ENCODE results near the gene ITPKC. TPM values are rescaled to one million over a fixed set of nuclear protein-coding genes. Genes with fewer than 3 reads are reported as not detected.

The ITPKC gene
- polyA plus RNA-seq, 3 donors: 2.7 to 5.7 (median 2.9) TPM

DNA sequence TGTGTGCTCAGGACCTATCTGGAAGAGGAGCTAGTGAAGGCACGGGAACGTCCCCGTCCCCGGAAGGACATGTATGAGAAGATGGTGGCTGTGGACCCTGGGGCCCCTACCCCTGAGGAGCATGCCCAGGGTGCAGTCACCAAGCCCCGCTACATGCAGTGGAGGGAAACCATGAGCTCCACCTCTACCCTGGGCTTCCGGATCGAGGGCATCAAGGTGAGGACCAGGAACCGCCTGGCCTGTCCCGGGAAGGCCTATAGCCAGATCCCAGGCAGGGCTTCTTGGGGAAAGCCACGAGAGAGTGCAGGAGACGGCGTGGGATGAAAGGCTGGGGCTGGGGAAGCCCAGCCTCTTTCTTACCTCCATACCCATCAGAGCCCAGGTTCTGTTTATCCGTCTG, 16.2 kb downstream of the ITPKC start:
- H2AFZ ChIP-seq (ENCODE audit: insufficient read depth, low read depth, low read length, poor library complexity, severe bottlenecking): no peak overlapping the region
- H3K4me1 ChIP-seq (ENCODE audit: control insufficient read depth in 1 of 2, insufficient read depth in 2 of 2, low read length in 2 of 2): no peaks in the 10 kb centered on the region
- intact Hi-C loops (cut with micrococcal nuclease): no loop called here
- no peak overlapping the region for H3K27ac ChIP-seq (ENCODE audit: low read depth in 1 of 2, low read length in 2 of 2)
- H3K79me2 ChIP-seq (ENCODE audit: insufficient read depth, low read length): no peaks in the 10 kb centered on the region
- peaks cover 0 to 2% (median 0%) of the 10 kb centered on the region in 7 donors for H3K9me3 Mint-ChIP-seq
- peaks cover 0 to 2% (median 0%) of the 10 kb centered on the region in 3 donors for H3K27me3 Mint-ChIP-seq (ENCODE audit: low read depth in 3 of 3)
- H3K4me3 Mint-ChIP-seq: no peak overlapping the region
- no peak for DNase-seq
- no peak overlapping the region for H3K9ac ChIP-seq (ENCODE audit: insufficient read depth, low read length, poor library complexity, severe bottlenecking)
- H3K9me3 ChIP-seq (replicated peaks in 1 of 2; ENCODE audit: control insufficient read depth in 1 of 2, insufficient read depth in 1 of 2, low read length in 2 of 2): no peaks in the 10 kb centered on the region
- no peak overlapping the region for H3K4me2 ChIP-seq (replicated peaks; ENCODE audit: extremely low read depth, low read length, poor library complexity, severe bottlenecking)
- H3K4me1 Mint-ChIP-seq: no peaks in the 10 kb centered on the region
- H3K27me3 ChIP-seq (ENCODE audit: control insufficient read depth in 2 of 2, insufficient read depth in 2 of 2, low read length in 2 of 2): no peaks in the 10 kb centered on the region
- no peak overlapping the region for H3K4me3 ChIP-seq (replicated peaks in 1 of 3; ENCODE audit: low read depth in 2 of 3, low read length in 3 of 3)
- 96% methylated on average over 5 of the region's 13 CpGs for WGBS (ENCODE audit: insufficient coverage)
- no peak overlapping the region for H3K27ac Mint-ChIP-seq
- H4K20me1 ChIP-seq (ENCODE audit: insufficient read depth, low read length): no peaks in the 10 kb centered on the region
- TF ChIP-seq, protein P1, sequence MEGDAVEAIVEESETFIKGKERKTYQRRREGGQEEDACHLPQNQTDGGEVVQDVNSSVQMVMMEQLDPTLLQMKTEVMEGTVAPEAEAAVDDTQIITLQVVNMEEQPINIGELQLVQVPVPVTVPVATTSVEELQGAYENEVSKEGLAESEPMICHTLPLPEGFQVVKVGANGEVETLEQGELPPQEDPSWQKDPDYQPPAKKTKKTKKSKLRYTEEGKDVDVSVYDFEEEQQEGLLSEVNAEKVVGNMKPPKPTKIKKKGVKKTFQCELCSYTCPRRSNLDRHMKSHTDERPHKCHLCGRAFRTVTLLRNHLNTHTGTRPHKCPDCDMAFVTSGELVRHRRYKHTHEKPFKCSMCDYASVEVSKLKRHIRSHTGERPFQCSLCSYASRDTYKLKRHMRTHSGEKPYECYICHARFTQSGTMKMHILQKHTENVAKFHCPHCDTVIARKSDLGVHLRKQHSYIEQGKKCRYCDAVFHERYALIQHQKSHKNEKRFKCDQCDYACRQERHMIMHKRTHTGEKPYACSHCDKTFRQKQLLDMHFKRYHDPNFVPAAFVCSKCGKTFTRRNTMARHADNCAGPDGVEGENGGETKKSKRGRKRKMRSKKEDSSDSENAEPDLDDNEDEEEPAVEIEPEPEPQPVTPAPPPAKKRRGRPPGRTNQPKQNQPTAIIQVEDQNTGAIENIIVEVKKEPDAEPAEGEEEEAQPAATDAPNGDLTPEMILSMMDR (IDR thresholded peaks at IDR 0.05): no peak
- peaks cover 80 to 99% of the 10 kb centered on the region in 2 donors for H3K36me3 Mint-ChIP-seq
- peaks cover 67 to 97% of the 10 kb centered on the region in 2 donors for H3K36me3 ChIP-seq (replicated peaks in 1 of 2; ENCODE audit: control insufficient read depth in 1 of 2, insufficient read depth in 2 of 2, low read length in 2 of 2)

DNA sequence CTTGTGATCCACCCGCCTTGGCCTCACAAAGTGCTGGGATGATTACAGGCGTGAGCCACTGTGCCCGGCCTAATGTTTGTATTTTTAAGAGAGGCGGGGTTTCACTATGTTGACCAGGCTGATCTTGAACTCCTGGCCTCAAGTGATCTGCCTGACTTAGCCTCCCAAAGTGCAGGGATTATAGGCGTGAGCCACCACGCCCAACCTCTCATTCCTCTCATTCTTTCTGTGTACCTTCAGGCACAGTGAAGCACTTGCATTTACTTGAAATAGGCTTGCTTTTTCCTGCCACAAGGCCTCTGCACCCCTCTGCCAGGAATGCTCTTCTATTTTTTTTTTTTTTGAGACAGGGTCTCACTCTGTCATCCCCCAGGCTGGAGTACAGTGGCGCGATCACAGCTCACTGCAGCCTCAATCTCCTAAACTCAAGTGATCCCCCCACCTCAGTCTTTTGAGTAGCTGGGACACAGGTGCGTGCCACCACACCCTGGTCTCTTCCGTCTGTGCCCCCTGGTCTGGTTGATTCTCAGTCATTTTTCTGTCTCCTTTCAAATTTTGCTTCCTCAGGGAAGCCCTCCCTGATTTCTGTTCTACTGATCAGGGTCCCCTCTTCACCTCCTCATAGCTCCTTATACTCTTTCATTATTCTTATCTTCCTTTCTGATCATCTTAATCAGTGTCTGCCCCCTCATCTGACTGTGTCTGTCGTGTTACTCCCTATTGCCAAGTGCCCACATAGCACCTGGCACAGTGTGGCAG, 18.3 kb downstream of the ITPKC start:
- peak overlapping the region in 1 of 7 donors; percentile 77 for H3K27ac Mint-ChIP-seq
- Histone ChIP-seq H3K79me2 (ENCODE audit: insufficient read depth, low read length) (no peaks in the 10 kb centered on the region), H3K27me3 (ENCODE audit: control insufficient read depth in 2 of 2, insufficient read depth in 2 of 2, low read length in 2 of 2) (no peaks in the 10 kb centered on the region), H3K9ac (ENCODE audit: insufficient read depth, low read length, poor library complexity, severe bottlenecking) (no peak overlapping the region), H3K4me3 (replicated peaks in 1 of 3; ENCODE audit: low read depth in 2 of 3, low read length in 3 of 3) (no peak overlapping the region), H4K20me1 (ENCODE audit: insufficient read depth, low read length) (no peaks in the 10 kb centered on the region), H2AFZ (ENCODE audit: insufficient read depth, low read depth, low read length, poor library complexity, severe bottlenecking) (no peak overlapping the region), H3K9me3 (replicated peaks in 1 of 2; ENCODE audit: control insufficient read depth in 1 of 2, insufficient read depth in 1 of 2, low read length in 2 of 2) (no peaks in the 10 kb centered on the region), H3K4me2 (replicated peaks; ENCODE audit: extremely low read depth, low read length, poor library complexity, severe bottlenecking) (no peak overlapping the region), H3K27ac (ENCODE audit: low read depth in 1 of 2, low read length in 2 of 2) (no peak overlapping the region), H3K4me1 (ENCODE audit: control insufficient read depth in 1 of 2, insufficient read depth in 2 of 2, low read length in 2 of 2) (no peaks in the 10 kb centered on the region), H3K36me3 (replicated peaks in 1 of 2; ENCODE audit: control insufficient read depth in 1 of 2, insufficient read depth in 2 of 2, low read length in 2 of 2) (peaks cover 80 to 96% of the 10 kb centered on the region in 2 donors)
- no peak overlapping the region for H3K4me3 Mint-ChIP-seq
- DNase-seq: no peak
- peaks cover 0 to 2% (median 0%) of the 10 kb centered on the region in 3 donors for H3K27me3 Mint-ChIP-seq (ENCODE audit: low read depth in 3 of 3)
- H3K9me3 Mint-ChIP-seq: peaks cover 0 to 3% (median 0%) of the 10 kb centered on the region in 7 donors
- H3K4me1 Mint-ChIP-seq: no peaks in the 10 kb centered on the region
- H3K36me3 Mint-ChIP-seq: peaks cover 85 to 97% of the 10 kb centered on the region in 2 donors
- 98% methylated on average over 9 of the region's 11 CpGs for WGBS (ENCODE audit: insufficient coverage)
- intact Hi-C loops (cut with micrococcal nuclease): no loop called here
- TF ChIP-seq, protein P1 (IDR thresholded peaks at IDR 0.05): no peak
